NOMO-1 (cell line): Measurements from ENCODE around the gene PTCHD1.

Experiments
- DNase-seq, 2 experiments: peaks; one replicate each; lab custom pipeline; 2025; ENCODE audit not compliant: unreplicated experiment in 2 of 2; lab: John Stamatoyannopoulos, UW

Gene PTCHD1

DNA sequence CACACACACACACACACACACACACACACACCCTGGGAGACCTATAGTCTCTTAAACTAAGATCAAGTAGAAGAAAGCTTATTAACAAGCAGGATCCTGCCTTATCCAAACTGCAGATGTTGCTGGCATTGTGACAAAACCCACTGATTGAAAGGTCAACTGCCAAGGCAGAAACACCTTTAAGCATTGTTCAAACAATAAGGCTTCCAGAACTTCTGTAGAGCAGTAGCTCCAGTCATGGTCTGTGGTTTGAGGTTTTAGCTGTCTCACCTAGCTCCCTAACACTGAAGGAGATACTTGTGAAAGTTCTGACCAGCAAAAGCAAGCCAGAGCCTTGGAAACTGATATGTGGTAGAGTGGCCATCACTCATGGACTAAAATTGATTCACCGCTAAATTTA is 59.8 kb downstream of the PTCHD1 start:
- no peak for DNase-seq

DNA sequence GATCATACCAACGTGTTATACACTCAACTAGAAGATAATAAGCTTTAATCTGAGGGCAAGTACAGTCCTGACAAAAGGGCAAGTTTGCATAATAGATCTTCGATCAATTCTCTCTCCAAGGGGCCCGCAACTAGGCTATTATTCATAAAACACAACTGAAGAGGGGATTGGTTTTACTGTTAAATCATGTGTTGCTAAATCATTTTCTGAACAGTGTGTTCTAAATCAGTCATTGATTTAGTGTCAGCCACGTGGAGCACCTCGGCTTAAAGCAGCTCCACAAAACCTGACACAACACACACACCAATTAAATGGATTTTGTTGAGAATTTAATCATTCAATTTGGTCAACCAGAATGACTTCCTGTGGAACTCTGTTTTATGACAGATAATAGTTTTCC is 61.6 kb downstream of the PTCHD1 start:
- DNase-seq, result no peak

DNA sequence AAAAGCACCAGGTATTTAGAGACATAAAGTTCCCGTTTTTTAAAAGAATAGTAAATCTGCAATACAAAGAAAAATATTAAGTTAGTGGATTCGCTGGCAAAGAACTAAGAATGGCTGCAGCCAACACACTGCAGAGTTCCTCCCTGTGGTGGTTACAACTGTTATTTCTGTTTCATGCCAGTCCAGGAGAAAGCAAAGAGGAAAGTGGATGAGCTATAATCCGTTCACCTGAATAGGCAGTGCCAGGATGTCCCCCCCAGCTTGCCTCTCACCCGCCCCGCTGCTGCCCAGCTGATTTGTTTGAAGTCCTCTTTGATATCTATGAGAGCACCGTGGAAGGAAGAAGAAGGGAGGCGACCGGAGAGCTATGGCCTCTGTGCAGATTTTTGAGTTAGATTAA is 63.9 kb downstream of the PTCHD1 start:
- DNase-seq, result no peak

DNA sequence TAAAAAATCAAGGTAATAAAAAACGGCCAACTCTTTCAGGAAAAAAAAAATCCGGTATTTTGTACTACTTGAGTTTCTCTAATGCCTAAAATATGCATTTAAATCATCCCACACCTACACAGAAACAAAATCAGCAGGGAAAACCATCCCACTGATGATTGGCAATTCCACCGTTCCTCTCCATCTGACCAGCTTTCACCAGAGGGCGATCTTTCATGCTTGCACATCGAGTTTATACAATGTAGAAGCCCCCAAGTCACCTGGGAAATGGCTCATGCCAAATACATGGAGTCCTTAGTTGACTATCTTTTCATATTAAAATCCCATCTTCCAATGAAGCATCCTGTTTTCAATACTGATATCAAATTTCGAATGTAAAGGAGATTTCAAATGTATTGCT is 69.2 kb downstream of the PTCHD1 start:
- DNase-seq, result no peak

DNA sequence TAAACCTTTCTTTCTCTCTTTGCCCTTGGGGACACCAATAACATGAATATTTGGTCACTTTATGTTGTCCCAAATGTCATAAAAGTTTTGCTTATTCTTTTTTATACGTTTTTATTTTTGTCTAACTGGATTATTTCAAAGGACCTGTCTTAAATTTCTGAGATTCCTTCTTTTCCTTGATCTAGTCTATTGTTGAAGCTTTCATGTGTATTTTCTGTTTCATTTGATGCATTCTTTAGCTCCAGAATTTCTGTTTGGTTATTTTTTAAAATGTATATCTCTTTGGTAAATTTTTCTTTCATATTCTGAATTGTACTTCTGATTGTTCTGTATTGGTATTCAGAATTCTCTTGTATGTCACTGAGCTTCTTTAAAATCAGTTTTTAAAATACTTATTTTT is 88.3 kb downstream of the PTCHD1 start:
- no peak for DNase-seq

DNA sequence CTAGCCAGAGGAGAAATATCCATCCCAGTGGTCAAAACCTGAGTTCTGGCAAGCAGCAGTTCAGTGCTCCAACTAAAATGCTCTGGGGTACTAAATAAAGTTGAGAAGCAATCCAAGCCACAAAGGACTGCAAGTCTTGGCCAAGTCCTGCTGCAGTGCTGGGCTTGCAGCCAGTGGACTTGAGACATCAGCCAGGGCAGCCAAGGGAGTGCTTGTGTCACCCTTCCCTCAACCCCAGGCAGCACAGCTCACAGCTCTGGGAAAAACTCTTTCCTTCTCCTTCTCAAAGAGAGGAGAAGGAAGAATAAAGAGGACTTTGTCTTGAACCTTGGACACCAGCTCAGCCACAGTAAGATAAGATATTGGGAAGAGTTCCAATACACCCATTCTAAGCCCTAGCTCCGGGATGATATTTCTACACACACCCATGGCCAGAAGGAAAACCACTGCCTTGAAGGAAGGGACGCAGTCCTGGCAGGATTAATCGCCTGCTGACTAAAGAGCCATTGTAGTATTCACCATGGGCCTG is 99.8 kb downstream of the PTCHD1 start:
- DNase-seq, result no peak

DNA sequence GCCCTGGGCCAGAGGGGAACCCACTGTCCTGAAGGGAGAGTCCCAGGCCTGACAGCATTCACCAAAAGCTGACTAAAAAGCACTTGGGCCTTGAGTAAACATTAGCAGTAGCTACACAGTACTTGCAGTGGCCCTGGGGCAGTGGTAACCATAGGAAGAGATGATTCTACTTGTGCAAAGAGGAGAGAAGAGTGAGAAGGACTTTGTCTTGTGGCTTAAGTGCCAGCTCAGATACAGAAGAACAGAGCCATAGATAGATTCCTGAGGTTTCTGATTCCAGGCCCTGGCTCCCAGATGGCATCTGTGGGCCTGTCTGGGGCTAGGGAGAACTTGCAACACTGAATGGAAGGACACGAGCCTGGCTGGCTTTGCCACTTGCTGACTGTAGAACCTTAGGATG is 100.5 kb downstream of the PTCHD1 start:
- no peak for DNase-seq

DNA sequence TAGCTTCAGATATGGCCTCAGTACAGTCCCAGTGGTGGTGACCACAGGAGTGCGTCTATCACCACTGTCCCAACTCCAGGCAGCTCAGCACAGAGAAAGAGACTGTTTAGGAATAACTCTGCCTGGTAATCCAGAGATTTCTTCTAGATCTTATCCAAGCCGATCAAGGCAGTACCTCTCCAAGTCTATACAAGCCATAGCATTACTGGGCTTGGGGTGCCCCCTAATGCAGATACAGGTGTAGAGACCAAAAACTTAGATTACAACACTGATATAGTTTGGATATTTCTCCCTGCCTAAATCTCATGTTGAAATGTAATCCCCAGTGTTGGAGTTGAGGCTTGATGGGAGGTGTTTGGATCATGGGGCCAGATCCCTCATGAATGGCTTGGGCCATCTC is 100.9 kb downstream of the PTCHD1 start:
- no peak for DNase-seq

DNA sequence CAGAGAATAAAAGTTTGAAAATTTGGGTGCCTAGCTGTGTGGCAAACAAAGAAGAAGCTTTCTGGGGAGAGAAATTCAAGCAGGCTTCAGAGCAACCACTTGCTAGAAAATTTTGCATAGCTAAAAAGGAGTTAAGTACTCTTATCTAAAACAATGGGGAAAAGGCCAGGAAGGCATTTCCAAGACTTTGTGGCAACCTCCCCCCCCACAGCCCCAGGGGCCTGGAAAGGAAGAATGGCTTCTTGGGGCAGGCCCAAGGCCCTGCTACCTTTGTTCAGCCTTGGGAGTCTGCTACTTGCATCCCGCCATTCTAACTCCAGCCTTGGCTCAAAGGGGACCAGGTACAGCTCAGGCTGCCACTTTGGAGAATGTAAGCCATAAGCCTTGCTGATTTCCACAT is 102.2 kb downstream of the PTCHD1 start:
- DNase-seq, result no peak

DNA sequence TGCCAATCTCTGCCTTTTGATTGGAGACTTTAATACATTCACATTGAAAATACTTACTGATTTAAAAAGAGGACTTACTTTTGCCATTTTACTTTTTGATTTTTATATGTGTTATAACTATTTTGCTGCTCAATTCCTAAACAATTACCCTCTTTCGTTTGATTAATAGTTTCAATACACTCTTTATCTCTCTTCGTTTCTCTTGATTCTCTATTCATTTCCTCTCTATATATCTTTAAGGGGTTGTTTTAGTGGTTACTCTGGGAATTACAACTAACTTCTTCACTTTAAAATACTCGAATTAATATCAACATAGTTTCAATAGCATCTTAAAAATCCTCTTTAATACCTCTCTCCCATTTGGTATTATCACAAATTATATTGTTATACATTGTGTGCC is 116.6 kb downstream of the PTCHD1 start:
- DNase-seq, result no peak
